NCI-H345 treated with DMSO at 0.1 percent for 48 hours (cell line): ENCODE data around the gene B9D2.
A peak's percentile ranks its signal among the peaks of the same experiment; 100 is the strongest.
"Not testable (repeated sequence)": the region's sequence is repeated elsewhere in the genome, so short reads cannot be mapped to it uniquely, and the experiment has no call there.

ENCODE experiments used
- DNase-seq: peaks from one replicate; lab custom pipeline; 2025; ENCODE audit not compliant: unreplicated experiment; lab: John Stamatoyannopoulos, UW

B9D2 gene

GRCh38 chr19:41391618-41392017 lies 27.7 kb upstream of the B9D2 start:
- no peak for DNase-seq

- no peak for DNase-seq
Measured at GRCh38 chr19:41386442-41386841, 22.5 kb upstream of the B9D2 start.

- DNase-seq, result no peak
Measured at GRCh38 chr19:41384351-41384750, 20.4 kb upstream of the B9D2 start.

- not testable (repeated sequence) for DNase-seq
Measured at GRCh38 chr19:41381536-41381935, 17.6 kb upstream of the B9D2 start.

GRCh38 chr19:41377977-41378709 lies 14.2 kb upstream of the B9D2 start:
- no peak for DNase-seq

GRCh38 chr19:41376998-41377365 lies 13.0 kb upstream of the B9D2 start:
- DNase-seq, result no peak

GRCh38 chr19:41376241-41376997 lies 12.5 kb upstream of the B9D2 start, which contains the start of gene TMEM91:
TMEM91 (plus strand) TSS chr19:41376533; CDS start chr19:41378310, 1,777 bp downstream.
- DNase-seq, result no peak

- peak; percentile 68 for DNase-seq
Measured at GRCh38 chr19:41373993-41374392, 10.0 kb upstream of the B9D2 start.

GRCh38 chr19:41372501-41372900 lies 8.6 kb upstream of the B9D2 start:
- no peak for DNase-seq

- DNase-seq, result no peak
Measured at GRCh38 chr19:41371541-41371940, 7.6 kb upstream of the B9D2 start.

GRCh38 chr19:41371119-41371518 lies 7.2 kb upstream of the B9D2 start:
- not testable (repeated sequence) for DNase-seq

GRCh38 chr19:41369769-41370168 lies 5.8 kb upstream of the B9D2 start:
- no peak for DNase-seq

- DNase-seq, result no peak
Measured at GRCh38 chr19:41367848-41368301, 3.9 kb upstream of the B9D2 start.

- no peak for DNase-seq
Measured at GRCh38 chr19:41366089-41366488, 2.1 kb upstream of the B9D2 start.

- no peak for DNase-seq
Measured at GRCh38 chr19:41364524-41365391, 809 bp upstream of the B9D2 start.

- no peak for DNase-seq
Measured at GRCh38 chr19:41363371-41363752, 587 bp downstream of the B9D2 start.

GRCh38 chr19:41362143-41362847 lies 1.7 kb downstream of the B9D2 start:
- DNase-seq, result no peak

- DNase-seq, result no peak
Measured at GRCh38 chr19:41359741-41360140, 4.2 kb downstream of the B9D2 start.

- DNase-seq, result no peak
Measured at GRCh38 chr19:41357746-41358145, 6.2 kb downstream of the B9D2 start.

- DNase-seq, result no peak
Measured at GRCh38 chr19:41356984-41357739, 6.8 kb downstream of the B9D2 start.
